Sigmoid colon (tissue), 4 donors: ENCODE measurements around the gene ZFR2.

Source experiments
- CTCF ChIP-seq, 4 experiments: fragments of 450-650 bp in 3 of 4; fragments of 200-600 bp in 1 of 4; IDR thresholded peaks; one replicate each; pipeline ENCODE4 v1.5.1; 2016 to 2019; ENCODE audit warnings: antibody characterized with exemption in 4 of 4, mild to moderate bottlenecking in 3 of 4, moderate library complexity in 2 of 4
- POLR2A ChIP-seq, 2 donors: fragments of 450-650 bp; IDR thresholded peaks; one replicate each; pipeline ENCODE4 v1.6.1; 2016; ENCODE audit warnings: antibody characterized with exemption in 2 of 2, mild to moderate bottlenecking in 2 of 2, moderate library complexity in 2 of 2
- POLR2AphosphoS5 ChIP-seq, 4 donors: sonication (generic); formaldehyde crosslinking; IDR thresholded peaks; one replicate each; pipeline ENCODE4 v1.6.1; 2017; ENCODE audit warnings: antibody characterized with exemption in 4 of 4

GRCh38 chr19:3825286-3825956 is 43.4 kb downstream of the ZFR2 start:
- TF ChIP-seq CTCF (IDR thresholded peaks at IDR 0.05) (no peak), POLR2AphosphoS5 (IDR thresholded peaks at IDR 0.05) (no peak), POLR2A (IDR thresholded peaks at IDR 0.05) (no peak)
